GM21825 (cell line): Measurements from ENCODE around the gene CHPF.

Source experiments
- ATAC-seq: cut with Tn5 transposase; IDR thresholded peaks from one replicate; pipeline ENCODE4 v1.9.1; 2021; ENCODE audit warnings: mild to moderate bottlenecking, moderate library complexity; ENCODE audit not compliant: unreplicated experiment

CHPF gene

DNA sequence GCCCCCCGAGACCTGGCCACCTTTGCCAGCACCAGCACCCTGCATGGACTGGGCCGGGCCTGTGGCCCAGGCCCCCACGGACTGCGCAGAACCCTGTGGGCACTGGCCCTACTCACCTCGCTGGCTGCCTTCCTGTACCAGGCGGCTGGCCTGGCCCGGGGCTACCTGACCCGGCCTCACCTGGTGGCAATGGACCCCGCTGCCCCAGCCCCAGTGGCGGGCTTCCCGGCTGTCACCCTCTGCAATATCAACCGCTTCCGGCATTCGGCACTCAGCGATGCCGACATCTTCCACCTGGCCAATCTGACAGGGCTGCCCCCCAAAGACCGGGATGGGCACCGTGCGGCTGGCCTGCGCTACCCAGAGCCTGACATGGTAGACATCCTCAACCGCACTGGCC lies 28.8 kb downstream of the CHPF start:
- no peak for ATAC-seq

DNA sequence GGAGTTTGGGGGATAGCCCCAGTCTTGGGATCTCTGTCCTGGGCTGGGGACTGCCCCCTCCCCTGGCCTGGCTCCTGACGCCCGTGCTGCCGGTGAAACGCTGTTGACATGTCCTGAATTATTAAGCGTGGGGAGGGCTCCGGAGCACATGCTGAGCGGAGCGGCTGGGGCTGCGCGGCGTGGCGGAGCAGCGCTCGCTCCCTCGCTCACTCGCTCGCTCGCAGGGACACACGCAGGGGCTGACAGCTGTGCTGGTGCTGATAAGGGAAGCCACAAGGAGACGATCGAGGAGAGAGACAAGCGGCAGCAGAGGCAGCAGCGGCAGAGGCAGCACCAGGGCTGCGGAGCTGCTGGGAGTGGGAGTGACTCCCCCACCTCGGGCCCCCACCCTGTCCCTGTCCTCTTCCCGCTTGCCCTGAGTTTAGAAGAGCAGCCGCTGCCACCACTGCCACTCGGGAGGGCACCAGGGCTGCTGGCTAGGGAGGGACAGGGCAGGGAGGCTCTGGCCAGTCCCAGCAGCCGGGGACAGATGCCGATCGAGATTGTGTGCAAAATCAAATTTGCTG lies 29.3 kb downstream of the CHPF start, which contains the start of gene ASIC4:
ASIC4 (plus strand) TSS at position 287 of the 566 bp plus-strand sequence; CDS start at position 530, 243 bp downstream.
- no peak for ATAC-seq

DNA sequence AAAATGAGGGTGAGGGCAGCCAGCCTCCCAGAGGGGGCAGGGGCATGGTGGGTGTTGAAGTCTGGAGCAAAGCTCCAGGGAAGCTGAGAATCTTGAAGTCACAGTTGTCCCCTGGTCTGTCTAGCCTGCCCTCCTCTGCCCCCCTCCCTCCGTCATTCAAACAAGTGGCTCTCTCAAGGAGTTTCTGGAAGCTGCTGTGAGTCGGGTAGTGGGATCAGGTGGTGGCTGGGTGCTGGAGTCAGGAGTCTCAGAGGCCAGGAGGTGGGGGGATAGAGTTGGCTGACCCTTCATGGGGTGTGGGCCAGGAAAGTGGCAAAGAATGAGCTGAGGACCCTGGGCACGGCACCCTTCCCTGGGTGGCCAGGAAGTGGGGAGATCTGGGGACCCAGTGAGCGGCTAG lies 29.8 kb downstream of the CHPF start:
- ATAC-seq, result no peak

- ATAC-seq, result no peak
Measured at GRCh38 chr2:219512524-219513216, 30.9 kb downstream of the CHPF start.

DNA sequence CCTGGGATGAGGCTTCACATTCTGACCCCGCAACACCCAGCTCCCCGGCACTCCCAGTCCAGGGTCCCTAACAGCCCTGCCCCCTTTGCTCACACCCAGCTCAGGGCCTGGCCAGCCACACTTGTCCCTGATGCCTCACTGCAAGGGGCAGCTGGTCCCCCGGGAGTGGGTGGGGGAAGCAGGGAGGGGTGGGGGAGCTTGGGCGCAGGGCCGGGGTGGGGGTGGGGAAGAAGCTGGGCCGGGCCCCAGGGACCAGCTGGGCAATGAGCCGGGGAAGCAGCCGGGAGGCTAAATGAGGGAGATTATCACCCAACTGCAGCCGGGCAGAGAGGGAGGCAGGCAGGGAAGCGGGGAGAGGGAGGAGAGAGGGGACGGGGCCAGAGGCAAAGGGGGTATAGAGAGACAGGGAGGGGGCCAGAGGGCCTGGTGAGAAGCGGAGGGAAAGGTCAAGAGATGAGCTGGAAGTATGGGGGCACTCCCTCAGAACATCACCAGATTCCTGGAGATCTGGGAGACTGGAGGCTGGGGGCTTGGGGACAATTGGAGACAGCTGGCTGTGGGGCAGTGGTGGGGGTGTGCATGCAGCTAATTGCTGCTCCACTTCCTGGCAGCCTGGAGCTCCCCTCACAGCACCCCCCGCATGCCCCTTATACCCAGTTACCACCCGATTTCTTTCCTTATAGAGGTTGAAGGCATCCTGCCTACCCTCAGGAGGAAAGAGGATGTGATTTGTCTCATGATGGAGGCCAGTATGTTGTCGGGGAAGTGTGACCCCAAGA lies 31.9 kb downstream of the CHPF start:
- no peak for ATAC-seq

- no peak for ATAC-seq
Measured at GRCh38 chr2:219510512-219511135, 33.0 kb downstream of the CHPF start.

DNA sequence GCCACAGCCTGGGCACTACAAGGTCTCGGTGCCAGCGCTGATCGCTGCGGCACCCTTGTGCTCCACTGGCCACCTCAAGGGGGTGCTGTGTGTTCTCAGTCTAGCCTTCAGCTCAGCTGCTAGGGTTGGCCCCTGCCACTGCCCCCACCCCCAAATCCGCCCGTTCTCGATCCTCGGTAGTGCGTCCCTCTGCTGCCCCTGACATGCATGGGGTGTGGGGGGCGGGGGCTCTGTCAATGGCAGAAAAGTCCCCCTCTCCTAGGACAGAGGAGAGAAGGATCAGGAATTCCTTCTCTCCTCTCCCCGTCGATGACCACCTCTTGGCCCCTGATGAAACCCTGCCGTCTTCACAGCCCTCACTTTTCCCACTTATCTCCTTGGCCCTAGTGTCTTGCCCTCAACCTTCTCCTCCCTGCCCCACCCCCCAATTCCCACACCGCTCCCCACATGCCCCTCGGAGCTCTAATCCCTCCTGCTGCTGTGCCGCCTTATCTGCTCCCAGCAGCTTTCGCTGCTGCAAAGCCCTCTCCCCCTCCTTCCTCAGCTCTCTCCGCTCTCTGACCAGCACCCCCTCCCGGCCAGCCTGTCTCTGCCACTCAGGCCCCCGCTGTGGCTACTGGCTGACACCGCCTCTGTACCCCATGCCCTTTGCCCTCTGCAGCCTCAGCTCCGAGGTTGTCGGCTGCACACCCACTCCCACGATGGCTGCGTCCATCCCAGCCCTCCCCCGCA lies 33.7 kb downstream of the CHPF start:
- no peak for ATAC-seq

DNA sequence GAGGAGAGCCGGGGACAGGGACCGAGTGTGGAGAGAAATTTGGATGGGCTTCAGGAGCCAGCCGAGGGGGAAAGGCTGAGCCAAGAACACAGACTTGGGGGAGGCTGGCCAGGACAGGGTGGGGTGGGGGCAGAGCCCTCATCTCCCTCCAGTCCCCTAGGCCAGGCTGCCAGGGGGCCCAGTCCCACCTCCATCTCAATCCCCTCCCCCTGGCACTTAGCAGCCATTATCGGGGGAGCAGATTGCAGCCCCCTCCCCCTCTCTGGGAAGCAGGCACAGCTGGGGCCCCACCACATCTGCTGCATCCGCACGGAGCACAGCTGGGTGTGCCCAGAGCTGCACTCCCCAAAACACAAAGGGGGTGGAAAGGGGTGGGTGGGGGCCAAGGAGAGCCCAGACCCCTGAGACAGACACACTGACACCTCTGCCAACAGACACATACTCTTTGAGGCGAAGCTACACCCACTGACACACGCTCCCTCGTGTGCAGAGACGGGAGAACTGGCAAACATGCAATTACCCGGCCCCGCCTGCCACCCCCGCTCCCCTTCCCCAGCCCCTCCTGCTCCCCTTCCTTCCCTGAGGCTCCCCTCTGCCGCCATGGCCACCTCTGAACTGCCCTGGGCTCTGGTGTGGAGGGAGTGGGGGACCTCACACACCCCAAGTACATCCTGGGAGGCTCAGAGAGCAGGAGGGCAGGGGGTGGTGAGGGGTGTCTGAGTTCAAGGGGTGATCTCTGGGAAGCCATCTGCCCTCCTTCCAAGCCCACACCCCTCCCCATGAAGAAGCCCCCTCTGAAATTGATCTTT lies 34.4 kb downstream of the CHPF start:
- no peak for ATAC-seq

GRCh38 chr2:219508444-219508734 lies 35.2 kb downstream of the CHPF start:
- ATAC-seq, result no peak

DNA sequence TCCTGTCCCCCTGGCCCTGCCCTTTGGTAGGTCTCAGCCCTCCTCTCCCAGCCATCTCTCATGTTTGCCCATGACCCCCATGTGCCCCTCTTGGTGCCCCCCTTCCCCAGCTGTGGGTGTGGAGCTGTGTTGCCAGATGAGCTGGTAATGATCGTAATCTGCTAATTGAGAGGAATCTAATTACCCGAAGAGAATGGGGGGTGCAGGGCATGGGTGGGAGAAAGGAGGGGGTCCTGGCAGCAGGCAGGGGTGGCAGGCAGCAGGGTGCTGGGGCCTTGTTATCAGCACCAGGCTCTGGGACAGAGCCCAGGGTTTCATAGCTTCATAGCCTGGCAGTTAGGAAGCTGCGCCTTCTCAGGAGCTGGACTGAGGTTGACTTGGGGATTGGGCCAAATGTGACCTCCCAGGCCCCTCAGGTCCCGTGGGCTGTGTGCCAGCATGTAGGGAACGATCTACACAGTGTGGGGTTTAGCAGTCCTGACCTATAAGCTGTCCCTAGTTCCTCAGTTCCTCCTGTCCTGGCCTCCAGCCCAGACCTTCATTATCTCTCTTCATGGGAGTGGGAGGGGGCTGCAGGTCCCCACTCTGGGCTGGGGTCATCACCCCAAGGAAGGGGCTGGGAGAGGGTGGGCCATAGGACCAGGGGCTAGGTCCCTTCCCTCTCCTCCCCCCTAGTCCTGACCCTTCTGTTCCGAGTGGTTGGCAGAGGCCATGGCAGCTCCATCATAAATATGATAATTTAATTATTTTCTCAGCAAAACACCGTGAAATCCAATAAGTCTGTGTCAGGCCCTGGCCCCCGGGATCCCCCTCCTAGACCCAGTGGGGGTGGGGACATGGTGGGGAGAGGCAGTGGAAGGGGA lies 35.8 kb downstream of the CHPF start:
- no peak for ATAC-seq

- no peak for ATAC-seq
Measured at GRCh38 chr2:219506802-219507526, 36.6 kb downstream of the CHPF start.

DNA sequence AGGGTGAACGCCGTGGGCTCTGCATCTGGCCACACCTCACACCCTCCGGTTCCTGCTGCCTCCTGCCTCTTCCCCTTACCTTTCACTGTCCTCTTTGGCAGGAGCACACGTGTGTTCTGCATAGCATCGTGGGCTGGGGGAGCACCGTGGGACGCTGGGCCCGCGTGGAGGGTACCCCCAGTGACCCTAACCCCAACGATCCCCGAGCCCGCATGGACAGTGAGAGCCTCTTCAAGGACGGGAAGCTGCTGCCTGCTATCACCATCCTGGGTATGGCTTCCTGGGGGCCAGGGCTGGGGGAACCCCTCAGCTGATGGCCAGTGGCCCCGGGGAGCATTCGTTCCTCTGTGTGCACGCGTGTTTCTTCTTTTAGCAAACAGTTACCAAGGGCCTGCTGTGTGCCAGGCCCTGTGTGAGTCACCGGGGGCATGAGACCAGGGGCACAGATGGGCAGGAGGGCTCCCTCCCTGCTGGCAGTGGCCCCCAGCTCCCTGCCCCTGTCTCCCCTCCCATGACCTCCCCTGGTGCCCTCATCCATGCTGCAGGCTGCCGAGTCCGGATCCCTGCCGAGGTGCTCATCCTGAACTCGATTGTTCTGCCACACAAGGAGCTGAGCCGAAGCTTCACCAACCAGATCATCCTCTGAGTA lies 37.3 kb downstream of the CHPF start:
- no peak for ATAC-seq

DNA sequence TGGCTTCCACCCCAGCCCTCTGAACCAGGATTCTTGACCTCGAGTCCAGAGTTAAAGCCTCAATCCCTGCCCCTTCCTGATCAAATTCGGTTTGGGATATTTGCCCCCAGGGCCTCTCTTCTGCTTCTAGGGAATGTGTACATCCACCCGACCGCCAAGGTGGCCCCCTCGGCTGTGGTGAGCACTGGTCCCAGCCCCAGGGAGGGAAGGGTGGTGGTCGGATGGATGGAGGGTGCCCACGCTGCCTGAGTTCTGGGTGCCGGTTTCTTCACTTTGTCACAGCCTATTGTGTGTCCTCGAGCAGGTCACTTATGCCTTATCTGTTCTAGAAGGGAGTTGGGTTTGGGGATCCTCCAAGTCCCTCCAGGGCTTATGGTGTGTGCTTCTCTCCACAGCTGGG lies 38.0 kb downstream of the CHPF start:
- ATAC-seq, result no peak

DNA sequence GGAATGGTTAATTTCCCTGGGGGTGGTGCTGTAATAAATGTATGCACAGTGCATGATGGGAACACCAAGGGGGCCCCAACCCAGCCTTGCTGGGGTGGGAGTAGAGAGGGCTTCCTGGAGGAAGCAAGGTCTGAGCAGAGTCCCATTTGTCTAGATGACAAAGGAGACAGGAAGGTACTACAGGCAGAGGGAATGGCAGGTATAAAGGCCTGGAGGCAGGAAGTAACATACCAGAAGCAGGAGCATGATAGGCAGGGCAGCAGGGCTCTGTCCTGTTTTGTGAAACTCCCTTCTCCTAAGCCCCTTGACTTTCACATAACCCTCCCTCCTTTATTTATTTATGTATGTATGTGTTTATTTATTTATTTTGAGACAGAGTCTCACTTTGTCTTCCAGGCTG lies 41.0 kb downstream of the CHPF start:
- no peak for ATAC-seq

GRCh38 chr2:219501849-219502248 lies 41.8 kb downstream of the CHPF start:
- ATAC-seq, result no peak

- ATAC-seq, result no peak
Measured at GRCh38 chr2:219500135-219500534, 43.5 kb downstream of the CHPF start.

DNA sequence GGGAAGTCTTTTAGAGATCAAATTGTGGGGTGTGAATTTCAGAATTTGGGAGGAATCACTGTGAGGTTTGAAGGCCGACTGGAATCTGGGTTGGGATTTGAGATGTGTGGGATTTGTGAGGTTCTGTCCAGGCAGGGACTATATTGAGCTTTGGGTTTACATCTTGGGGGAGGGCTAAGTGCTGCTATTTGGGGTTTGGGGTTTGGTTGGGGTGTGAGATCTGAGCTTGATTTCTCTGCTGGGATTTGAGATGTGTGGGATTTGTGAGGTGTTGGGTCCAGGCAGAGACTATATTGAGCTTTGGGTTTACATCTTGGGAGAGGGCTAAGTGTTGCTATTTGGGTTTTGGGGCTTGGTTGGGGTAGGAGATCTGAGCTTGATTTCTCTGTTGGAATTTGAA lies 44.1 kb downstream of the CHPF start:
- no peak for ATAC-seq

DNA sequence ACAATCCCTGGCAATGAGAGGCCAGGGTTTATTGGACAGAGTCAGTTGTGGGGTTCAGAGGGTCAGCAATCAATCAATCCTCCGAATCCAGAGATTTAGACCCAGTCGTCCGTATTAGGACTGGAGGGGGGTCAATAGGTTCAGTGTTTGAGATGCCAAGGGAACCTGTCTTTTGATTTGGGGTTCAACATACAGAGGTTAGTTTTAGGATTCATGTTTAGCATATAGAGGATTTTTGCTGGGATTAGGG lies 44.6 kb downstream of the CHPF start:
- no peak for ATAC-seq
